ENCODE results near the gene TBC1D17.
"Not testable (repeated sequence)": the region's sequence is repeated elsewhere in the genome, so short reads cannot be mapped to it uniquely, and the experiment has no call there.

TBC1D17 gene

DNA sequence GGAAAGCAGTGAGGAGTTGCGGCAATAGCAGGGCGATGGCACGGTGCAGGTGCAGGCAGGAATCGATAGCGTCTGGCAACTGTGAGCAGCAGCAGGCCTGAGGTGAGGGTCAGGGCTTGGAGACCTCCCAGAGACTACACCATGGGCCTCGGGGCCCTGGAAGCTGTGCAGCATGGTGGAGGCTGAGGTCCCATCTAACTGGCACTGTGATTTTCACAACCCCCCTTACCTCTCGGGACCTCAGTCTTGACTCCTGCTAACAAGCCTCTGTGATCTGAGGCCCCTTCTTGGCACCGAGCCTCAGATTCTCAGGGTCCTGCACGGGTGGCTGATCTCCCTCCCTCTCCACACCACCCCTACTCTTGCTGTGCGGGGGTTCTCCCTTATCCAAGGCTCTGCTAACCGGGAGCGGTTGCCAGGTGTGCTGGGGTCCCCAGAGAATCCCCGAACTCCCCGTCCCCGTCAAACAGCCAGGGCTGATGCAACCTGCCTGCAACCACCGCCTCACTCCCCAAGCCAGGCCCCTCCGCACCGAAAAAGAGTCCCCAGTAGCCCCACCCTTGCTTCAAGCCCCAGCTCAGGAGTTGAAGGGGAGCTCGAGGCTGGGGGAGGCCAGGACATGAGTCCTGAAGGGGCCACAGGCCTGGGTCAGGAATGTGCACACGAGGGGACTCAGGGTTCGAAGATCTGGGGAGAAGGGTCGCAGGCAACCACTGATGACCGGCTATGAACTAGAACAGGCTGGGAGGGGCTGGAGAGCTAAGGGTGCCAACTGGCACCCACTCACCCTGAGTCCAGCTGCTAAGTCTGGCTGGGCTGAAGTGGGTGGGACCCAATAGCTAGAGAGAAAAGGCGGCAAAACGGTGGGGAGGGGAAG, 46.7 kb downstream of the TBC1D17 start:
- no peak for DNase-seq

DNA sequence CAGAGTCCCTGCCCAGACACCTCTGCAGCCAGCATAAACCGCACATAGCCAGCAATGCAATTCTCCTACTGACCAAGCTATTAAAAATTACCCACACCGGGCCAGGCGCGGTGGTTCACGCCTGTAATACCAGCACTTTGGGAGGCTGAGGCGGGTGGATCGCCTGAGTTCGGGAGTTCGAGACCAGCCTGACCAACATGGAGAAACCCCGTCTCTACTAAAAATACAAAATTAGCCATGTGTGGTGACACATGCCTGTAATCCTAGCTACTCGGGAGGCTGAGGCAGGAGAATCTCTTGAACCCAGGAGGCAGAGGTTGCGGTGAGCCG, 47.3 kb downstream of the TBC1D17 start:
- not testable (repeated sequence) for DNase-seq

DNA sequence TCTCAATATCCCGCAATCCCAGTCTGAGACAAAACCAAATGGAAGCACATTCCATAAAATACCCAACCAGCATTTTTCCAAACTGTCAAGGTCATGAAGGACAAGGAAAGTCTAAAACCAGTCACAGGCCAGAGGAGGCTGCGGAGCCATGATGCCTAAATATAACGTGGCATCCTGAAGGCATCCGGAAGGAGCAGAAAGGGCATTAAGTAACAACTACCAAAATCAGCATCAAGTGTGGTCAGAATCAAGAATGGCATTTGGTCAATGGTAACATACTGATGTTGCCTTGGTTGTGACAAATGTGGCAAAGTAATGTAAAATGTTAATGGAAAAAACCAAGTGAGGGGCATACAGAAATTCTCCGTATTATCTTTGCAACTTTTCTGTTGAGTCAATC, 48.0 kb downstream of the TBC1D17 start:
- DNase-seq = no peak

GRCh38 chr19:49926515-49926914, 49.0 kb downstream of the TBC1D17 start:
- no peak for DNase-seq

- DNase-seq = no peak
Measured at GRCh38 chr19:49927526-49928264, 50.2 kb downstream of the TBC1D17 start.

- DNase-seq = peak; percentile 93
Measured at GRCh38 chr19:49929121-49929610, 51.7 kb downstream of the TBC1D17 start, which contains the start of the genes ATF5 and NUP62. TSS of gene ATF5 (plus strand) at chr19:49929205. CDS start at chr19:49930851, 1,646 bp downstream. TSS of gene NUP62 (minus strand) at chr19:49929504. CDS start at chr19:49909807, 19,697 bp downstream.

DNA sequence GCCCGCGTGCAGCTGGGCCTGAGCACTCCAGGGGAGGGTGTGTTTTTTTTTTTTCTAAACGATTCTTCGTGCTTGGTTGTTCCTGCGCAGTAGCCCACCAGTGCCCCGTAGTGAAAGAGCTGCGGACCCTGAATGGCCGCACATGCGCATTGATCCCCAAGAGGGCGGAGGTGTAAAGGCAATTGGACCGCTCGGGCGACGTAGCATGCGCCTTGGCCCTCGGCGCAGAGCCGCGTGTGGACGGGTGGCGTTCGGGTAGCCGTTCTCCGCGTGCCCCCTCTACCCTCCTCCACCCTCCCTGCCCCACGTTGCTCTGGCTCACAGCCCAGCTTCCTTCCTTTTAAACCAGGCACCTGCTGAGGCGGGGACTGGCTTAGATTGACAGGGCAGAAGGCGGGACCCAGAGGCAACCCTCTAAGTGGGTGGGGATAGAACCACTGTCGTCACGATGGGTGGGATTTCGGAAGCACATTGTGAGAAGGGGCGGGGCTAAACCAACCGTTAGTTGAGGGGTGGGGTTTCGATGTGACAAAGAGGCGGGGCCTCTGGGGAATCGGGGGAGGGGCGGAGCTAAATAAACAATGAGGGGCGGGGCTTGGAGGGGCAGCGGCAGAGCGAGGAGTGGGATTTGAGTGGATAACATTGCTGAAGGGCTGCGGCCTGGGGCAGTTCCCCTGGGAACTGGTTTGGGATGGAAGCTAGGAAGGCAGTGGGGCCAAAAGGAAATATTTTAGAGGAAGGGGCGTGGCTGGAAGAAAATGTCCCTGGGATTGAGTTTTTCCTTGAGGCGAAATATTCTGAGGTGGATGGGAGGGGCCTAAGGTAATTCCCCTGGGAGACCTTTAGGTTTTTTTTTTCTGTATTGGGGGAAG, 52.3 kb downstream of the TBC1D17 start:
- DNase-seq = peak; percentile 97

DNA sequence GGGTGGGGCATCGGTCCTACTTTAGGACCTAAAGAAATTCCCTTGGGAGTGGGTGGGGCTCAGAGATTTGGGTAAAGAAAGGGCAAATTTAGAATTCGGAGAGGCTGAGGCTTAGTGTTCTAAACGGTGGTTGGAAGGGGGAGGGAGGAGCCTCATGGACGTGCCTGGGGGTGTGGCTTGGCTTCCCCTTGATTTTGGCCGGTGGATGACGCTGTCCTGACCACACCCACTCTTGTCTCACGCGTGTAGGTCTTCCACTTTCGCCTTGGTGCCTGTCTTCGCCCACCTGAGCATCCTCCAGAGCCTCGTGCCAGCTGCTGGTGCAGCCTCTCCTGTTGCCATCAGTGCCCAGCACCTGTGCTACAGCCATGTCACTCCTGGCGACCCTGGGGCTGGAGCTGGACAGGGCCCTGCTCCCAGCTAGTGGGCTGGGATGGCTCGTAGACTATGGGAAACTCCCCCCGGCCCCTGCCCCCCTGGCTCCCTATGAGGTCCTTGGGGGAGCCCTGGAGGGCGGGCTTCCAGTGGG, 53.0 kb downstream of the TBC1D17 start:
- peak; percentile 39 for DNase-seq

- no peak for DNase-seq
Measured at GRCh38 chr19:49931293-49932040, 54.0 kb downstream of the TBC1D17 start.

GRCh38 chr19:49932041-49932451, 54.5 kb downstream of the TBC1D17 start:
- no peak for DNase-seq

DNA sequence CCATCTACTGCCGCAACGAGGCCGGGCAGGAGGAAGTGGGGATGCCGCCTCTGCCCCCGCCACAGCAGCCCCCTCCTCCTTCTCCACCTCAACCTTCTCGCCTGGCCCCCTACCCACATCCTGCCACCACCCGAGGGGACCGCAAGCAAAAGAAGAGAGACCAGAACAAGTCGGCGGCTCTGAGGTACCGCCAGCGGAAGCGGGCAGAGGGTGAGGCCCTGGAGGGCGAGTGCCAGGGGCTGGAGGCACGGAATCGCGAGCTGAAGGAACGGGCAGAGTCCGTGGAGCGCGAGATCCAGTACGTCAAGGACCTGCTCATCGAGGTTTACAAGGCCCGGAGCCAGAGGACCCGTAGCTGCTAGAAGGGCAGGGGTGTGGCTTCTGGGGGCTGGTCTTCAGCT, 55.2 kb downstream of the TBC1D17 start:
- no peak for DNase-seq

- DNase-seq = no peak
Measured at GRCh38 chr19:49933643-49934042, 56.1 kb downstream of the TBC1D17 start.

- no peak for DNase-seq
Measured at GRCh38 chr19:49936549-49936948, 59.0 kb downstream of the TBC1D17 start.

- peak; percentile 12 for DNase-seq
Measured at GRCh38 chr19:49937750-49938381, 60.4 kb downstream of the TBC1D17 start.

Data from NCI-H2029 treated with DMSO at 0.1 percent for 48 hours (cell line).